HepG2 (cell line): ENCODE data around the gene DEPDC5. TPM values are rescaled to one million over a fixed set of nuclear protein-coding genes. Genes with fewer than 3 reads are reported as not detected.

ENCODE experiments used
- ADNP ChIP-seq: sonication (generic); formaldehyde crosslinking; IDR thresholded peaks from 2 replicates; pipeline ENCODE4 v1.4.0; 2020; ENCODE audit warnings: missing genetic modification reagents
- ARNT2 ChIP-seq: sonication (generic); formaldehyde crosslinking; IDR thresholded peaks from 2 replicates; pipeline ENCODE4 v1.8.0; 2022; ENCODE audit warnings: mild to moderate bottlenecking, low read depth, missing genetic modification reagents, moderate library complexity
- CEBPB ChIP-seq: IDR thresholded peaks from 2 replicates; pipeline ENCODE4 v1.6.1; 2011; ENCODE audit warnings: low read depth, low read length, improper control_type of control experiment, borderline replicate concordance
- CREM ChIP-seq, 2 experiments: sonication (generic) in 1 of 2; formaldehyde crosslinking in 1 of 2; IDR thresholded peaks; 2 replicates each; pipeline versions ENCODE4 v1.4.0 to v1.6.1; 2016 to 2020; ENCODE audit warnings: antibody characterized with exemption in 1 of 2, mild to moderate bottlenecking in 1 of 2, missing genetic modification reagents in 1 of 2
- FOXK1 ChIP-seq: sonication (generic); formaldehyde crosslinking; IDR thresholded peaks from 2 replicates; pipeline ENCODE4 v1.4.0; 2020; ENCODE audit warnings: low read depth, missing genetic modification reagents, borderline replicate concordance
- FOXP1 ChIP-seq, 2 experiments: fragments of 450-650 bp in 1 of 2; IDR thresholded peaks; 2 replicates each; pipeline ENCODE4 v1.6.1; 2017 to 2018; ENCODE audit warnings: antibody characterized with exemption in 1 of 2
- NR2F1 ChIP-seq, 2 experiments: fragments of 450-650 bp in 1 of 2; formaldehyde crosslinking in 1 of 2; IDR thresholded peaks; 2 replicates each; pipeline versions ENCODE4 v1.5.0 to v1.6.1; 2016 to 2020; ENCODE audit warnings: mild to moderate bottlenecking in 1 of 2, missing compliant biosample characterization in 1 of 2, missing genetic modification reagents in 1 of 2, moderate library complexity in 1 of 2
- PAX8 ChIP-seq: sonication (generic); formaldehyde crosslinking; IDR thresholded peaks from 2 replicates; pipeline ENCODE4 v1.8.0; 2022; ENCODE audit warnings: mild to moderate bottlenecking, missing genetic modification reagents, borderline replicate concordance
- ZBTB1 ChIP-seq: sonication (generic); formaldehyde crosslinking; IDR thresholded peaks from 2 replicates; pipeline ENCODE4 v1.4.0; 2020; ENCODE audit warnings: missing genetic modification reagents, borderline replicate concordance
- ZFP37 ChIP-seq: sonication (generic); formaldehyde crosslinking; IDR thresholded peaks from 2 replicates; pipeline ENCODE4 v1.4.0; 2020; ENCODE audit warnings: missing genetic modification reagents, borderline replicate concordance
- ZNF205 ChIP-seq: IDR thresholded peaks from 2 replicates; pipeline ENCODE4 v1.6.1; 2018; ENCODE audit warnings: missing biosample characterization, missing genetic modification reagents
- ZNF251 ChIP-seq: sonication (generic); formaldehyde crosslinking; IDR thresholded peaks from 2 replicates; pipeline ENCODE4 v1.9.0; 2021; ENCODE audit warnings: mild to moderate bottlenecking, missing genetic modification reagents
- ZNF253 ChIP-seq: sonication (generic); formaldehyde crosslinking; IDR thresholded peaks from 2 replicates; pipeline ENCODE4 v1.8.0; 2022; ENCODE audit warnings: mild to moderate bottlenecking, missing genetic modification reagents, borderline replicate concordance
- polyA plus RNA-seq, 8 experiments: library from polyadenylated mRNA; depleted of rRNA in 3 of 8; stranded (reverse) in 7 of 8; unstranded in 1 of 8; fragments of >200 nt; fragmentation: Illumina TruSeq in 4 of 8; extraction: Trizol in 4 of 8; gene quantifications; 2 replicates each; pipeline versions ENCODE4 v1.2.1 to v1.2.3, GENCODE V29; 2011 to 2016; ENCODE audit warnings: low read depth in 4 of 8, missing spikeins in 1 of 8, mixed read lengths in 1 of 8; ENCODE audit not compliant: insufficient read depth in 1 of 8
- total RNA-seq, 5 experiments: library from RNA; depleted of rRNA; stranded (reverse); fragments of >200 nt; fragmentation: Illumina TruSeq; extraction: Trizol; gene quantifications; 2 replicates each; pipeline ENCODE4 v1.2.3, GENCODE V29; 2016; ENCODE audit warnings: low read depth in 1 of 5
- TF ChIP-seq, protein P1 (sequence below): sonication (generic); formaldehyde crosslinking; IDR thresholded peaks from 2 replicates; pipeline ENCODE4 v1.8.0; 2022; ENCODE audit warnings: missing genetic modification reagents, mild to moderate bottlenecking, moderate library complexity, borderline replicate concordance
- TF ChIP-seq, protein P2 (sequence below): sonication (generic); formaldehyde crosslinking; IDR thresholded peaks from 2 replicates; pipeline ENCODE4 v1.4.0; 2020; ENCODE audit warnings: low read depth, mild to moderate bottlenecking, missing genetic modification reagents
- TF ChIP-seq, protein P3 (sequence below): sonication (generic); formaldehyde crosslinking; IDR thresholded peaks from 2 replicates; pipeline ENCODE4 v1.4.0; 2020; ENCODE audit warnings: missing genetic modification reagents, borderline replicate concordance
- TF ChIP-seq, protein P4 (sequence below): sonication (generic); formaldehyde crosslinking; IDR thresholded peaks from 2 replicates; pipeline ENCODE4 v1.8.1; 2023; ENCODE audit warnings: missing genetic modification reagents, mild to moderate bottlenecking, borderline replicate concordance
- TF ChIP-seq, protein P5 (sequence below): IDR thresholded peaks from 2 replicates; pipeline ENCODE4 v1.6.1; 2016; ENCODE audit warnings: control low read depth
- TF ChIP-seq, protein P6 (sequence below): sonication (generic); formaldehyde crosslinking; IDR thresholded peaks from 2 replicates; pipeline ENCODE4 v1.5.0; 2020; ENCODE audit warnings: missing genetic modification reagents

DEPDC5 gene
- total and polyA plus RNA-seq, 2 of the 13 experiments (the other 11 are each of a cell fraction or from before 2014, with no cell fraction given), result 9.8 to 12.4 TPM

DNA sequence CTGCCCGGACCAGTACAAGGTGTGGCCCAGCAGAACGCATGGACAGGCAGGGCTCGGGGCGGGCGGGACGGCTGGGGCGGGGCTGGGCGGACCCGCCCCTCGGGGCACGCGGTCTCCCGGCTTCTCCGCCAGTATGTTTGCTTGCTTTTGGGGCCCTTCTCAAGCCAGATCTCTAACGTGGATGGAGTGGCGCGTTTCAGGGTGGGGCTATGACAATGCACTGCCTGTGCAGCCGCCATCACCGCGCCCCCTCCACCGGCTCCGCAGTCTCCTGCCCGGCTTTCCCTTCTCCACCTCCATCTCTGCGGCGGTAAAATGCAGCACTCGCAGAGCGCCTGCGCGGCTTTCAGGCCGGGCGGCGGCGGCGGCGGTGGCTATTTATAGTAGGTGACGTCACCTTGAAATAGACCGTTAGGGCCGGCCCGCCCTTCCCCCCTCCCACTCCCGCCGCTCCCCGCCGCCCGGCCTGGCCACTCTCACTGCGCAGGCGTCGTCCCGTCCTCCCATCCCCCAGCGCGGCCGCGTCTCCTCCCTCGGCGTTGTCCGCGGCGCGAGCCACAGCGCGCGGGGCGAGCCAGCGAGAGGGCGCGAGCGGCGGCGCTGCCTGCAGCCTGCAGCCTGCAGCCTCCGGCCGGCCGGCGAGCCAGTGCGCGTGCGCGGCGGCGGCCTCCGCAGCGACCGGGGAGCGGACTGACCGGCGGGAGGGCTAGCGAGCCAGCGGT is 190.3 kb downstream of the DEPDC5 start, which contains the start of gene YWHAH (continued):
- TF ChIP-seq, protein P1, sequence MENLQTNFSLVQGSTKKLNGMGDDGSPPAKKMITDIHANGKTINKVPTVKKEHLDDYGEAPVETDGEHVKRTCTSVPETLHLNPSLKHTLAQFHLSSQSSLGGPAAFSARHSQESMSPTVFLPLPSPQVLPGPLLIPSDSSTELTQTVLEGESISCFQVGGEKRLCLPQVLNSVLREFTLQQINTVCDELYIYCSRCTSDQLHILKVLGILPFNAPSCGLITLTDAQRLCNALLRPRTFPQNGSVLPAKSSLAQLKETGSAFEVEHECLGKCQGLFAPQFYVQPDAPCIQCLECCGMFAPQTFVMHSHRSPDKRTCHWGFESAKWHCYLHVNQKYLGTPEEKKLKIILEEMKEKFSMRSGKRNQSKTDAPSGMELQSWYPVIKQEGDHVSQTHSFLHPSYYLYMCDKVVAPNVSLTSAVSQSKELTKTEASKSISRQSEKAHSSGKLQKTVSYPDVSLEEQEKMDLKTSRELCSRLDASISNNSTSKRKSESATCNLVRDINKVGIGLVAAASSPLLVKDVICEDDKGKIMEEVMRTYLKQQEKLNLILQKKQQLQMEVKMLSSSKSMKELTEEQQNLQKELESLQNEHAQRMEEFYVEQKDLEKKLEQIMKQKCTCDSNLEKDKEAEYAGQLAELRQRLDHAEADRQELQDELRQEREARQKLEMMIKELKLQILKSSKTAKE (CRISPR knock-in tag), result 0 out of 2 replicates have a peak, but pooled peaks have one; percentile 40
- TF ChIP-seq FOXP1 (IDR thresholded peaks at IDR 0.05), result no peak
- no peak for TF ChIP-seq FOXP1 (CRISPR knock-in tag; IDR thresholded peaks at IDR 0.05)
- TF ChIP-seq NR2F1 (CRISPR knock-in tag; IDR thresholded peaks at IDR 0.05), result no peak
- TF ChIP-seq, protein P2, sequence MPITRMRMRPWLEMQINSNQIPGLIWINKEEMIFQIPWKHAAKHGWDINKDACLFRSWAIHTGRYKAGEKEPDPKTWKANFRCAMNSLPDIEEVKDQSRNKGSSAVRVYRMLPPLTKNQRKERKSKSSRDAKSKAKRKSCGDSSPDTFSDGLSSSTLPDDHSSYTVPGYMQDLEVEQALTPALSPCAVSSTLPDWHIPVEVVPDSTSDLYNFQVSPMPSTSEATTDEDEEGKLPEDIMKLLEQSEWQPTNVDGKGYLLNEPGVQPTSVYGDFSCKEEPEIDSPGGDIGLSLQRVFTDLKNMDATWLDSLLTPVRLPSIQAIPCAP (CRISPR knock-in tag), result no peak
- no peak for TF ChIP-seq ARNT2 (CRISPR knock-in tag)
- no peak for TF ChIP-seq ZNF251
- 0 out of 2 replicates have a peak, but pooled peaks have one; percentile 28 for TF ChIP-seq CREM (IDR thresholded peaks at IDR 0.05)
- no peak for TF ChIP-seq CREM (CRISPR knock-in tag; IDR thresholded peaks at IDR 0.05)
- TF ChIP-seq, protein P3, sequence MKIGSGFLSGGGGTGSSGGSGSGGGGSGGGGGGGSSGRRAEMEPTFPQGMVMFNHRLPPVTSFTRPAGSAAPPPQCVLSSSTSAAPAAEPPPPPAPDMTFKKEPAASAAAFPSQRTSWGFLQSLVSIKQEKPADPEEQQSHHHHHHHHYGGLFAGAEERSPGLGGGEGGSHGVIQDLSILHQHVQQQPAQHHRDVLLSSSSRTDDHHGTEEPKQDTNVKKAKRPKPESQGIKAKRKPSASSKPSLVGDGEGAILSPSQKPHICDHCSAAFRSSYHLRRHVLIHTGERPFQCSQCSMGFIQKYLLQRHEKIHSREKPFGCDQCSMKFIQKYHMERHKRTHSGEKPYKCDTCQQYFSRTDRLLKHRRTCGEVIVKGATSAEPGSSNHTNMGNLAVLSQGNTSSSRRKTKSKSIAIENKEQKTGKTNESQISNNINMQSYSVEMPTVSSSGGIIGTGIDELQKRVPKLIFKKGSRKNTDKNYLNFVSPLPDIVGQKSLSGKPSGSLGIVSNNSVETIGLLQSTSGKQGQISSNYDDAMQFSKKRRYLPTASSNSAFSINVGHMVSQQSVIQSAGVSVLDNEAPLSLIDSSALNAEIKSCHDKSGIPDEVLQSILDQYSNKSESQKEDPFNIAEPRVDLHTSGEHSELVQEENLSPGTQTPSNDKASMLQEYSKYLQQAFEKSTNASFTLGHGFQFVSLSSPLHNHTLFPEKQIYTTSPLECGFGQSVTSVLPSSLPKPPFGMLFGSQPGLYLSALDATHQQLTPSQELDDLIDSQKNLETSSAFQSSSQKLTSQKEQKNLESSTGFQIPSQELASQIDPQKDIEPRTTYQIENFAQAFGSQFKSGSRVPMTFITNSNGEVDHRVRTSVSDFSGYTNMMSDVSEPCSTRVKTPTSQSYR (CRISPR knock-in tag), result peak; percentile 94
- no peak for TF ChIP-seq ZNF253
- TF ChIP-seq FOXK1 (CRISPR knock-in tag), result no peak; the same call in 1 of the 2 replicates
- TF ChIP-seq PAX8 (CRISPR knock-in tag), result no peak
- no peak for TF ChIP-seq CEBPB
- TF ChIP-seq ADNP (CRISPR knock-in tag), result no peak
- TF ChIP-seq, protein P4, sequence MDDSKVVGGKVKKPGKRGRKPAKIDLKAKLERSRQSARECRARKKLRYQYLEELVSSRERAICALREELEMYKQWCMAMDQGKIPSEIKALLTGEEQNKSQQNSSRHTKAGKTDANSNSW (CRISPR knock-in tag), result no peak
- TF ChIP-seq ZBTB1 (CRISPR knock-in tag), result no peak
- TF ChIP-seq, protein P5, sequence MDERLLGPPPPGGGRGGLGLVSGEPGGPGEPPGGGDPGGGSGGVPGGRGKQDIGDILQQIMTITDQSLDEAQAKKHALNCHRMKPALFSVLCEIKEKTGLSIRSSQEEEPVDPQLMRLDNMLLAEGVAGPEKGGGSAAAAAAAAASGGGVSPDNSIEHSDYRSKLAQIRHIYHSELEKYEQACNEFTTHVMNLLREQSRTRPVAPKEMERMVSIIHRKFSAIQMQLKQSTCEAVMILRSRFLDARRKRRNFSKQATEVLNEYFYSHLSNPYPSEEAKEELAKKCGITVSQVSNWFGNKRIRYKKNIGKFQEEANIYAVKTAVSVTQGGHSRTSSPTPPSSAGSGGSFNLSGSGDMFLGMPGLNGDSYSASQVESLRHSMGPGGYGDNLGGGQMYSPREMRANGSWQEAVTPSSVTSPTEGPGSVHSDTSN, result no peak
- TF ChIP-seq, protein P6, sequence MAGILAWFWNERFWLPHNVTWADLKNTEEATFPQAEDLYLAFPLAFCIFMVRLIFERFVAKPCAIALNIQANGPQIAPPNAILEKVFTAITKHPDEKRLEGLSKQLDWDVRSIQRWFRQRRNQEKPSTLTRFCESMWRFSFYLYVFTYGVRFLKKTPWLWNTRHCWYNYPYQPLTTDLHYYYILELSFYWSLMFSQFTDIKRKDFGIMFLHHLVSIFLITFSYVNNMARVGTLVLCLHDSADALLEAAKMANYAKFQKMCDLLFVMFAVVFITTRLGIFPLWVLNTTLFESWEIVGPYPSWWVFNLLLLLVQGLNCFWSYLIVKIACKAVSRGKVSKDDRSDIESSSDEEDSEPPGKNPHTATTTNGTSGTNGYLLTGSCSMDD, result no peak
- no peak for TF ChIP-seq ZFP37 (CRISPR knock-in tag)
- no peak; the same call in 1 of the 2 replicates for TF ChIP-seq ZNF205 (CRISPR knock-in tag)
